Measurements from ENCODE around the gene ZNF184.

- TF ChIP-seq, protein P1, sequence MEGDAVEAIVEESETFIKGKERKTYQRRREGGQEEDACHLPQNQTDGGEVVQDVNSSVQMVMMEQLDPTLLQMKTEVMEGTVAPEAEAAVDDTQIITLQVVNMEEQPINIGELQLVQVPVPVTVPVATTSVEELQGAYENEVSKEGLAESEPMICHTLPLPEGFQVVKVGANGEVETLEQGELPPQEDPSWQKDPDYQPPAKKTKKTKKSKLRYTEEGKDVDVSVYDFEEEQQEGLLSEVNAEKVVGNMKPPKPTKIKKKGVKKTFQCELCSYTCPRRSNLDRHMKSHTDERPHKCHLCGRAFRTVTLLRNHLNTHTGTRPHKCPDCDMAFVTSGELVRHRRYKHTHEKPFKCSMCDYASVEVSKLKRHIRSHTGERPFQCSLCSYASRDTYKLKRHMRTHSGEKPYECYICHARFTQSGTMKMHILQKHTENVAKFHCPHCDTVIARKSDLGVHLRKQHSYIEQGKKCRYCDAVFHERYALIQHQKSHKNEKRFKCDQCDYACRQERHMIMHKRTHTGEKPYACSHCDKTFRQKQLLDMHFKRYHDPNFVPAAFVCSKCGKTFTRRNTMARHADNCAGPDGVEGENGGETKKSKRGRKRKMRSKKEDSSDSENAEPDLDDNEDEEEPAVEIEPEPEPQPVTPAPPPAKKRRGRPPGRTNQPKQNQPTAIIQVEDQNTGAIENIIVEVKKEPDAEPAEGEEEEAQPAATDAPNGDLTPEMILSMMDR (IDR thresholded peaks at IDR 0.05 in 4 of 5, conservative IDR thresholded peaks at IDR 0.05 in 1 of 5) = no peak
- TF ChIP-seq POLR2A (IDR thresholded peaks at IDR 0.05) = no peak
These were observed 29.9 kb upstream of the ZNF184 start for GRCh38 chr6:27502508-27503435.

Measured in gastrocnemius medialis (tissue), 4 donors.